Keratinocyte (primary cell): Measurements from ENCODE around the gene PHLPP1. TPM values are rescaled to one million over a fixed set of nuclear protein-coding genes. Genes with fewer than 3 reads are reported as not detected.

Source experiments
- DNase-seq: peaks from one replicate; pipeline ENCODE4 v3.0.0-alpha.2; 2011; ENCODE audit warnings: low read depth, missing footprints, low spot score
- FAIRE-seq: peaks from 2 replicates; lab custom pipeline; 2011; peaks lifted over from hg19 to GRCh38; lab: Jason Lieb, UNC
- H2AFZ ChIP-seq: 2 replicates; pipeline ENCODE4 v1.6.0; 2012; ENCODE audit warnings: low read length, control low read depth, inconsistent platforms; ENCODE audit not compliant: control insufficient read depth
- H3K27ac ChIP-seq: 2 replicates; pipeline ENCODE4 v1.5.1; 2011; ENCODE audit warnings: low read length; ENCODE audit not compliant: control insufficient read depth, insufficient read depth
- H3K27me3 ChIP-seq: 3 replicates; pipeline ENCODE4 v1.6.0; 2011; ENCODE audit warnings: low read length; ENCODE audit not compliant: control insufficient read depth, insufficient read depth; ENCODE audit errors: extremely low read depth
- H3K36me3 ChIP-seq, 2 experiments: 2 replicates in 1 of 2; 3 replicates in 1 of 2; pipeline ENCODE4 v1.5.1; 2011; ENCODE audit warnings: low read length in 2 of 2, mild to moderate bottlenecking in 1 of 2; ENCODE audit not compliant: control insufficient read depth in 2 of 2, insufficient read depth in 2 of 2; ENCODE audit errors: extremely low read depth in 1 of 2
- H3K4me1 ChIP-seq: 3 replicates; pipeline ENCODE4 v1.5.1; 2011; ENCODE audit warnings: low read length; ENCODE audit not compliant: control insufficient read depth, insufficient read depth; ENCODE audit errors: extremely low read depth
- H3K4me2 ChIP-seq: 3 replicates; pipeline ENCODE4 v1.6.0; 2011; ENCODE audit warnings: low read depth, low read length; ENCODE audit not compliant: control insufficient read depth, insufficient read depth; ENCODE audit errors: extremely low read depth
- H3K4me3 ChIP-seq, 3 experiments: fragments of 200-600 bp in 1 of 3; sonication (generic) in 1 of 3; 2 replicates in 2 of 3; 3 replicates in 1 of 3; pipeline ENCODE4 v1.5.1; 2011 to 2016; ENCODE audit warnings: low read length in 3 of 3, mild to moderate bottlenecking in 3 of 3, control low read depth in 2 of 3, inconsistent platforms in 1 of 3, low read depth in 1 of 3, mixed read lengths in 1 of 3, mixed run types in 1 of 3, moderate library complexity in 1 of 3; ENCODE audit not compliant: control insufficient read depth in 2 of 3, insufficient read depth in 2 of 3; ENCODE audit errors: extremely low read depth in 1 of 3
- H3K79me2 ChIP-seq: 2 replicates; pipeline ENCODE4 v1.6.0; 2012; ENCODE audit warnings: low read length; ENCODE audit not compliant: control insufficient read depth, insufficient read depth
- H3K9ac ChIP-seq: 3 replicates; pipeline ENCODE4 v1.6.0; 2011; ENCODE audit warnings: low read length; ENCODE audit not compliant: control insufficient read depth, insufficient read depth; ENCODE audit errors: extremely low read depth
- H3K9me1 ChIP-seq: 3 replicates; pipeline ENCODE4 v1.6.0; 2011; ENCODE audit warnings: low read length; ENCODE audit not compliant: control insufficient read depth, insufficient read depth; ENCODE audit errors: extremely low read depth
- H3K9me3 ChIP-seq: 2 replicates; pipeline ENCODE4 v1.5.1; 2012; ENCODE audit warnings: low read depth, low read length; ENCODE audit not compliant: control insufficient read depth
- H4K20me1 ChIP-seq: 3 replicates; pipeline ENCODE4 v1.6.0; 2011; ENCODE audit warnings: low read length; ENCODE audit not compliant: control insufficient read depth, insufficient read depth; ENCODE audit errors: extremely low read depth
- CTCF ChIP-seq, 3 experiments: IDR thresholded peaks in 1 of 3; conservative IDR thresholded peaks in 1 of 3; optimal IDR thresholded peaks in 1 of 3; 2 replicates in 2 of 3; 3 replicates in 1 of 3; pipeline versions ENCODE3 to v1.5.1; 2011; ENCODE audit warnings: low read length in 3 of 3, mild to moderate bottlenecking in 3 of 3, moderate library complexity in 2 of 3, control low read depth in 1 of 3, inconsistent platforms in 1 of 3; ENCODE audit not compliant: insufficient read depth in 2 of 3; ENCODE audit errors: extremely low read depth in 1 of 3
- EZH2 ChIP-seq: IDR thresholded peaks from one replicate; pipeline ENCODE4 v1.6.1; 2012; ENCODE audit warnings: inconsistent platforms, mild to moderate bottlenecking, low read length, moderate library complexity
- dilution Hi-C: fragments of 300-500 bp; cut with MboI; formaldehyde crosslinking; loops from one replicate; pipeline ENCODE4 v1.7.0; 2020; ENCODE audit warnings: low sequenced_read_pairs; ENCODE audit not compliant: extremely low pct_ligation_motif_present
- polyA plus RNA-seq, 5 experiments: library from polyadenylated mRNA; depleted of rRNA in 3 of 5; stranded (reverse) in 3 of 5; stranded (forward) in 1 of 5; unstranded in 1 of 5; fragments of >200 nt; gene quantifications; 1 replicate in 1 of 5; 2 replicates in 3 of 5; 3 replicates in 1 of 5; pipeline versions ENCODE4 v1.2.1 to v1.2.3, GENCODE V29; 2011 to 2012; ENCODE audit warnings: missing spikeins in 2 of 5, low read depth in 1 of 5, low replicate concordance in 1 of 5

PHLPP1 gene
- polyA plus RNA-seq, 1 donor (not counting 4 experiments of a cell fraction or from before 2014, with no cell fraction given): 8.4 TPM

GRCh38 chr18:62812876-62813275 lies 97.5 kb downstream of the PHLPP1 start:
- Histone ChIP-seq H3K79me2 (peaks cover 2% of the 10 kb centered on the region), H4K20me1 (no peaks in the 10 kb centered on the region), H3K9ac (no peak overlapping the region), H2AFZ (no peak overlapping the region), H3K4me2 (no peak overlapping the region), H3K27me3 (no peaks in the 10 kb centered on the region), H3K9me1 (no peaks in the 10 kb centered on the region), H3K27ac (no peak overlapping the region), H3K36me3 (no peaks in the 10 kb centered on the region), H3K4me1 (no peaks in the 10 kb centered on the region), H3K9me3 (no peaks in the 10 kb centered on the region), H3K4me3 (no peak overlapping the region)
- no peak for FAIRE-seq
- DNase-seq: no peak
- dilution Hi-C loops: no loop called here
- no peak for TF ChIP-seq EZH2
- no peak for TF ChIP-seq CTCF (optimal IDR thresholded peaks at IDR 0.05 in 1 of 3, IDR thresholded peaks at IDR 0.05 in 1 of 3, conservative IDR thresholded peaks at IDR 0.05 in 1 of 3; ENCODE audit: extremely low read depth in 1 of 3, insufficient read depth in 2 of 3, low read length in 3 of 3)

- FAIRE-seq: no peak
- DNase-seq: no peak
- Histone ChIP-seq H3K36me3 (no peaks in the 10 kb centered on the region), H3K9me3 (no peaks in the 10 kb centered on the region), H3K27me3 (no peaks in the 10 kb centered on the region), H3K4me3 (no peak overlapping the region), H3K79me2 (peaks cover 2% of the 10 kb centered on the region), H3K27ac (no peak overlapping the region), H3K9me1 (no peaks in the 10 kb centered on the region), H3K9ac (no peak overlapping the region), H3K4me2 (no peak overlapping the region), H4K20me1 (no peaks in the 10 kb centered on the region), H3K4me1 (no peaks in the 10 kb centered on the region), H2AFZ (no peak overlapping the region)
- dilution Hi-C loops: no loop called here
- TF ChIP-seq EZH2: no peak
- no peak for TF ChIP-seq CTCF (optimal IDR thresholded peaks at IDR 0.05 in 1 of 3, IDR thresholded peaks at IDR 0.05 in 1 of 3, conservative IDR thresholded peaks at IDR 0.05 in 1 of 3; ENCODE audit: extremely low read depth in 1 of 3, insufficient read depth in 2 of 3, low read length in 3 of 3)
These were observed 98.9 kb downstream of the PHLPP1 start for GRCh38 chr18:62814132-62814759.
